Measurements from ENCODE around the gene TGM4.
"Not testable (repeated sequence)": the region's sequence is repeated elsewhere in the genome, so short reads cannot be mapped to it uniquely, and the experiment has no call there.

TGM4 gene

GRCh38 chr3:44918087-44918486, 43.7 kb downstream of the TGM4 start:
- DNase-seq, result no peak

- no peak for DNase-seq
Observed at GRCh38 chr3:44918581-44918980, 44.2 kb downstream of the TGM4 start.

- no peak for DNase-seq
Observed at GRCh38 chr3:44920081-44920480, 45.7 kb downstream of the TGM4 start.

GRCh38 chr3:44923632-44924456, 49.4 kb downstream of the TGM4 start:
- DNase-seq, result no peak

- no peak for DNase-seq
Observed at GRCh38 chr3:44924457-44925084, 50.2 kb downstream of the TGM4 start.

- no peak for DNase-seq
Observed at GRCh38 chr3:44926172-44926571, 51.8 kb downstream of the TGM4 start.

GRCh38 chr3:44926921-44927320, 52.5 kb downstream of the TGM4 start:
- DNase-seq, result no peak

- no peak for DNase-seq
Observed at GRCh38 chr3:44927371-44927770, 53.0 kb downstream of the TGM4 start.

GRCh38 chr3:44929782-44930181, 55.4 kb downstream of the TGM4 start:
- DNase-seq, result no peak

GRCh38 chr3:44930911-44931310, 56.5 kb downstream of the TGM4 start:
- DNase-seq, result no peak

GRCh38 chr3:44931791-44932190, 57.4 kb downstream of the TGM4 start:
- no peak for DNase-seq

- DNase-seq, result no peak
Observed at GRCh38 chr3:44932271-44932670, 57.9 kb downstream of the TGM4 start.

- DNase-seq, result no peak
Observed at GRCh38 chr3:44932986-44933944, 58.9 kb downstream of the TGM4 start.

- no peak for DNase-seq
Observed at GRCh38 chr3:44939581-44940036, 65.2 kb downstream of the TGM4 start.

GRCh38 chr3:44942202-44942921, 68.0 kb downstream of the TGM4 start:
- peak; percentile 52 for DNase-seq

- DNase-seq, result no peak
Observed at GRCh38 chr3:44948239-44948638, 73.8 kb downstream of the TGM4 start.

GRCh38 chr3:44949770-44950169, 75.4 kb downstream of the TGM4 start:
- DNase-seq, result not testable (repeated sequence)

GRCh38 chr3:44950275-44950734, 75.9 kb downstream of the TGM4 start:
- no peak for DNase-seq

GRCh38 chr3:44952689-44953088, 78.3 kb downstream of the TGM4 start:
- DNase-seq, result no peak

GRCh38 chr3:44954304-44954703, 79.9 kb downstream of the TGM4 start:
- DNase-seq, result no peak

- DNase-seq, result no peak
Observed at GRCh38 chr3:44954962-44955361, 80.6 kb downstream of the TGM4 start.

- DNase-seq, result no peak
Observed at GRCh38 chr3:44955917-44956316, 81.5 kb downstream of the TGM4 start.
